Panc1 (cell line): ENCODE data around the gene ZIC4. TPM values are rescaled to one million over a fixed set of nuclear protein-coding genes. Genes with fewer than 3 reads are reported as not detected.

ENCODE experiments used
- ATAC-seq: fragments of 200-7000 bp; cut with Tn5 transposase; 2 replicates; pipeline ENCODE4 v1.9.1; 2020; ENCODE audit warnings: mild to moderate bottlenecking, moderate library complexity
- BruUV-seq: library from RNA; stranded (reverse); fragments of 400-500 nt; replicated peaks from 2 replicates; lab custom pipeline; 2021; lab: Mats Ljungman, UMichigan
- CTCF ChIA-PET: fragments of 300-600 bp; sonication (Branson Sonifier 250); formaldehyde crosslinking; loops from one replicate; lab custom pipeline; 2022; ENCODE audit warnings: antibody characterized with exemption; lab: Charles Lee
- POLR2A ChIA-PET: fragments of 300-600 bp; sonication (Branson Sonifier 250); formaldehyde crosslinking; loops from one replicate; lab custom pipeline; 2022; ENCODE audit warnings: antibody characterized with exemption; lab: Charles Lee
- DNase-seq: peaks from one replicate; pipeline ENCODE4 v3.0.0-alpha.2; 2010; ENCODE audit warnings: low read depth, low spot score
- H3K27ac ChIP-seq: 2 replicates; pipeline ENCODE4 v1.5.1; 2011; ENCODE audit warnings: mild to moderate bottlenecking, low read length, inconsistent platforms
- H3K27me3 ChIP-seq: fragments of 200-500 bp; sonication (Bioruptor generic); 2 replicates; pipeline ENCODE4 v1.6.0; 2014; ENCODE audit warnings: low read length, inconsistent platforms; ENCODE audit not compliant: control insufficient read depth, insufficient read depth
- H3K36me3 ChIP-seq: fragments of 200-500 bp; sonication (Bioruptor generic); 2 replicates; pipeline ENCODE4 v1.5.1; 2014; ENCODE audit warnings: inconsistent platforms, mild to moderate bottlenecking, low read length, moderate library complexity; ENCODE audit not compliant: control insufficient read depth, insufficient read depth
- H3K4me1 ChIP-seq: 2 replicates; pipeline ENCODE4 v1.5.1; 2011; ENCODE audit warnings: inconsistent platforms, mild to moderate bottlenecking, low read length, moderate library complexity; ENCODE audit not compliant: control insufficient read depth, insufficient read depth
- H3K4me3 ChIP-seq, 2 experiments: 2 replicates each; pipeline ENCODE4 v1.5.1; 2011 to 2012; ENCODE audit warnings: low read depth in 2 of 2, low read length in 2 of 2, mild to moderate bottlenecking in 2 of 2, inconsistent platforms in 1 of 2, moderate library complexity in 1 of 2
- H3K9me3 ChIP-seq: fragments of 200-500 bp; sonication (Bioruptor generic); 2 replicates; pipeline ENCODE4 v1.5.1; 2014; ENCODE audit warnings: low read depth, mild to moderate bottlenecking, inconsistent platforms, low read length, moderate library complexity; ENCODE audit not compliant: control insufficient read depth, insufficient read depth
- CTCF ChIP-seq: fragments of 450-650 bp; IDR thresholded peaks from 2 replicates; pipeline ENCODE4 v1.5.1; 2017; ENCODE audit warnings: mild to moderate bottlenecking
- POLR2AphosphoS5 ChIP-seq: IDR thresholded peaks from 2 replicates; pipeline ENCODE4 v1.6.1; 2012; ENCODE audit warnings: mild to moderate bottlenecking, low read depth, low read length, moderate library complexity
- REST ChIP-seq, 2 experiments: IDR thresholded peaks; 2 replicates each; pipeline ENCODE4 v1.6.1; 2011 to 2012; ENCODE audit warnings: low read depth in 2 of 2, control low read depth in 1 of 2, low read length in 1 of 2, mild to moderate bottlenecking in 1 of 2, moderate library complexity in 1 of 2; ENCODE audit not compliant: insufficient read depth in 1 of 2
- SIN3A ChIP-seq: IDR thresholded peaks from 2 replicates; pipeline ENCODE4 v1.6.1; 2012; ENCODE audit warnings: low read depth, mild to moderate bottlenecking, low read length, moderate library complexity, borderline replicate concordance; ENCODE audit not compliant: insufficient read depth
- TCF7L2 ChIP-seq: IDR thresholded peaks from 2 replicates; pipeline ENCODE4 v1.6.1; 2011; ENCODE audit warnings: mild to moderate bottlenecking, low read depth, low read length, inconsistent platforms
- in situ Hi-C: cut with HindIII; loops from 2 replicates; pipeline ENCODE4 v1.10.0; 2016; ENCODE audit warnings: low sequenced_read_pairs, low pct_unique_long_range_greater_than_20kb
- intact Hi-C: fragments of 100-400 bp; cut with micrococcal nuclease; formaldehyde crosslinking; loops from one replicate; pipeline ENCODE4 v1.10.0; 2022; ENCODE audit not compliant: unreplicated experiment
- total RNA-seq: library from RNA; stranded (reverse); gene quantifications from one replicate; pipeline ENCODE4 v1.2.1, GENCODE V29; 2021; ENCODE audit not compliant: unreplicated experiment

Gene ZIC4
- total RNA-seq, 1 experiment from 2014 or later, result not detected

DNA sequence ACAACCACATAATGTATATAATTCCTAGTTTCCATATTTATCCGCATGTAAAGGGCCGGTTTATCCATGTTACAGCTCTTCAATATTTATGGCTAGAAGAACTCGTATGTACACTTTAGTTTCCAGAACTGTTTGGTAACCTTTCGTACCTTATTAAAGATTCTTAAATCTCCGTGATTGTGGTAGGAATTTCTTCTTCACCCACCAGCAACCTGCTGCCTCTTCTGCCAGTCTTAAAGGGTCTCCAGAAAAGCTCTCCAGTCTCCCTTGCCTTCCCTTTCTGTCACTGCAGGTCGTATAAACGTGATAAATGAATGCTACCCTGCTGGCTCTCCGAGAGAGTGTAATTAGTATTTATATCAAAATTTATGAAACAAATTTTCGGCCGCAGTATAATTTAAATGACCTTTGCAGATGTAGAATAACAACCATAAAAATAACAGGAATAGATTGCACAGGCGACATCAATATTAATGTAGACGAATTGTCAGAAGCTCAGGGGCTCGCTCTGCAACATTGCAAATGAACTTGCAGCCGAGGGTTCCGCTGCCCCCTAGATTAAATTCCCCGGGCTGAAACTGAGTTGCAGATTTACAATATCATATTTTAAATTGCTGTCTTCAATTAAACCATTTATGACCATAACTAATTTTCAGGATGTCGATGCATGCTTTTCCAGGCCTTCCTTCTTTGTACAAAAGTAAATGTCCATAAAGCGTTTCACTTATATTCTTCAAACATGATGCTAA, 8.2 kb upstream of the ZIC4 start:
- ChIA-PET POLR2A (no interaction called here), CTCF (no interaction called here)
- BruUV-seq, result no TSS peak

More for the DNA sequence above, 8.2 kb upstream of the ZIC4 start:
- Histone ChIP-seq H3K4me1 (no peaks in the 10 kb centered on the region), H3K9me3 (no peaks in the 10 kb centered on the region), H3K4me3 (no peak overlapping the region), H3K27me3 (no peaks in the 10 kb centered on the region; the same call in 1 of the 2 replicates), H3K27ac (no peak overlapping the region), H3K36me3 (no peaks in the 10 kb centered on the region)
- no peak for DNase-seq
- ATAC-seq, result no peak
- in situ Hi-C loops, result no loop called here
- TF ChIP-seq CTCF, result no peak
- TF ChIP-seq SIN3A, result no peak
- TF ChIP-seq REST (IDR thresholded peaks at IDR 0.05; ENCODE audit: insufficient read depth in 1 of 2, low read depth in 2 of 2, low read length in 1 of 2), result no peak
- no peak for TF ChIP-seq POLR2AphosphoS5
- no peak for TF ChIP-seq TCF7L2
- intact Hi-C loops, result no loop called here
